ENCODE data around the gene PTMS. TPM values are rescaled to one million over a fixed set of nuclear protein-coding genes. Genes with fewer than 3 reads are reported as not detected.
A peak's percentile ranks its signal among the peaks of the same experiment; 100 is the strongest.

The PTMS gene
- total RNA-seq, 4 donors from 2014 or later = 44.2 to 87.5 (median 53.0) TPM

- no peak for TF ChIP-seq CTCF (IDR thresholded peaks at IDR 0.05)
- TF ChIP-seq POLR2A (IDR thresholded peaks at IDR 0.05) = no peak
- DNase-seq = no peak
- Histone ChIP-seq H3K27me3 (no peaks in the 10 kb centered on the region), H3K4me1 (peaks cover 0 to 72% (median 13%) of the 10 kb centered on the region in 4 donors), H3K36me3 (peaks cover 0 to 14% (median 0%) of the 10 kb centered on the region in 3 donors), H3K27ac (peak overlapping the region; percentile 73 to 97 (median 86)), H3K9me3 (no peaks in the 10 kb centered on the region), H3K4me3 (peak overlapping the region; percentile 49 to 98 (median 80))
These were observed 1.5 kb downstream of the PTMS start for GRCh38 chr12:6767353-6768319.

GRCh38 chr12:6768437-6768914 is 2.3 kb downstream of the PTMS start:
- H3K36me3 ChIP-seq = peaks cover 0 to 14% (median 0%) of the 10 kb centered on the region in 3 donors
- H3K27ac ChIP-seq = peak overlapping the region in 3 of 4 donors; percentile 73 to 97 (median 94)
- H3K4me3 ChIP-seq = peak overlapping the region in 3 of 4 donors; percentile 49 to 98 (median 76)
- peaks cover 0 to 78% (median 15%) of the 10 kb centered on the region in 4 donors for H3K4me1 ChIP-seq
- no peaks in the 10 kb centered on the region for H3K9me3 ChIP-seq
- TF ChIP-seq CTCF (IDR thresholded peaks at IDR 0.05) = no peak
- TF ChIP-seq POLR2A (IDR thresholded peaks at IDR 0.05) = no peak
- no peak for DNase-seq
- H3K27me3 ChIP-seq = no peaks in the 10 kb centered on the region

GRCh38 chr12:6768990-6769389 is 2.8 kb downstream of the PTMS start:
- H3K9me3 ChIP-seq = no peaks in the 10 kb centered on the region
- peaks cover 0 to 78% (median 17%) of the 10 kb centered on the region in 4 donors for H3K4me1 ChIP-seq
- no peak for TF ChIP-seq POLR2A (IDR thresholded peaks at IDR 0.05)
- no peak for TF ChIP-seq CTCF (IDR thresholded peaks at IDR 0.05)
- H3K36me3 ChIP-seq = peaks cover 0 to 14% (median 0%) of the 10 kb centered on the region in 3 donors
- no peaks in the 10 kb centered on the region for H3K27me3 ChIP-seq
- H3K27ac ChIP-seq = peak overlapping the region in 3 of 4 donors; percentile 42 to 97 (median 94)
- peak overlapping the region in 2 of 4 donors; percentile 24 to 76 for H3K4me3 ChIP-seq
- no peak for DNase-seq

- Histone ChIP-seq H3K4me1 (peaks cover 0 to 76% (median 17%) of the 10 kb centered on the region in 4 donors), H3K27me3 (no peaks in the 10 kb centered on the region), H3K36me3 (peaks cover 0 to 14% (median 0%) of the 10 kb centered on the region in 3 donors), H3K9me3 (no peaks in the 10 kb centered on the region), H3K27ac (peak overlapping the region in 1 of 4 donors; percentile 79), H3K4me3 (no peak overlapping the region)
- TF ChIP-seq POLR2A (IDR thresholded peaks at IDR 0.05) (no peak), CTCF (IDR thresholded peaks at IDR 0.05) (no peak)
- DNase-seq = no peak
These were observed 3.5 kb downstream of the PTMS start for GRCh38 chr12:6769666-6770065.

GRCh38 chr12:6770094-6770493 is 3.9 kb downstream of the PTMS start:
- Histone ChIP-seq H3K4me3 (no peak overlapping the region), H3K9me3 (no peaks in the 10 kb centered on the region), H3K4me1 (peaks cover 0 to 71% (median 17%) of the 10 kb centered on the region in 4 donors), H3K36me3 (peaks cover 0 to 14% (median 0%) of the 10 kb centered on the region in 3 donors), H3K27me3 (no peaks in the 10 kb centered on the region), H3K27ac (peak overlapping the region in 1 of 4 donors; percentile 79)
- DNase-seq = no peak
- TF ChIP-seq CTCF (IDR thresholded peaks at IDR 0.05) (no peak), POLR2A (IDR thresholded peaks at IDR 0.05) (no peak)

Data from Peyer's patch (tissue), 4 donors.